Fibroblast of lung (primary cell): ENCODE measurements around the gene MGAT4A. TPM values are rescaled to one million over a fixed set of nuclear protein-coding genes. Genes with fewer than 3 reads are reported as not detected.

Source experiments
- DNase-seq, 2 donors: peaks; one replicate each; pipeline versions ENCODE4 v3.0.0 to v3.0.0-alpha.2; 2010; ENCODE audit warnings: low read depth in 2 of 2
- H2AFZ ChIP-seq: 2 replicates; pipeline ENCODE4 v1.5.1; 2012; ENCODE audit warnings: low read length, control low read depth, inconsistent platforms
- H3K27ac ChIP-seq: 2 replicates; pipeline ENCODE4 v1.5.1; 2011; ENCODE audit warnings: low read length, control low read depth; ENCODE audit not compliant: insufficient read depth
- H3K27me3 ChIP-seq: 2 replicates; pipeline ENCODE4 v1.5.1; 2011; ENCODE audit warnings: mild to moderate bottlenecking, low read length; ENCODE audit not compliant: control insufficient read depth, insufficient read depth
- H3K36me3 ChIP-seq: 2 replicates; pipeline ENCODE4 v1.5.1; 2011; ENCODE audit warnings: low read length; ENCODE audit not compliant: control insufficient read depth, insufficient read depth
- H3K4me1 ChIP-seq: 2 replicates; pipeline ENCODE4 v1.5.1; 2011; ENCODE audit warnings: low read length; ENCODE audit not compliant: control insufficient read depth, insufficient read depth; ENCODE audit errors: extremely low read depth
- H3K4me2 ChIP-seq: 2 replicates; pipeline ENCODE4 v1.5.1; 2011; ENCODE audit warnings: low read length, control low read depth; ENCODE audit not compliant: insufficient read depth; ENCODE audit errors: extremely low read depth
- H3K4me3 ChIP-seq, 4 experiments: fragments of 200-600 bp in 1 of 4; sonication (generic) in 1 of 4; replicated peaks in 1 of 4; 2 replicates each; pipeline ENCODE4 v1.5.1; 2011 to 2016; ENCODE audit warnings: low read length in 4 of 4, low read depth in 3 of 4, mild to moderate bottlenecking in 3 of 4, control low read depth in 2 of 4, inconsistent platforms in 1 of 4, mixed read lengths in 1 of 4; ENCODE audit not compliant: insufficient read depth in 1 of 4; ENCODE audit errors: control extremely low read depth in 1 of 4
- H3K79me2 ChIP-seq: 2 replicates; pipeline ENCODE4 v1.5.1; 2012; ENCODE audit warnings: mild to moderate bottlenecking, low read length, inconsistent platforms; ENCODE audit not compliant: control insufficient read depth, insufficient read depth
- H3K9ac ChIP-seq: 2 replicates; pipeline ENCODE4 v1.5.1; 2011; ENCODE audit warnings: mild to moderate bottlenecking, low read length, control low read depth; ENCODE audit not compliant: insufficient read depth
- H3K9me3 ChIP-seq: 2 replicates; pipeline ENCODE4 v1.5.1; 2012; ENCODE audit warnings: low read depth, low read length; ENCODE audit not compliant: control insufficient read depth, insufficient read depth
- H4K20me1 ChIP-seq: 2 replicates; pipeline ENCODE4 v1.5.1; 2011; ENCODE audit warnings: low read length; ENCODE audit not compliant: control insufficient read depth, insufficient read depth; ENCODE audit errors: extremely low read depth
- EZH2 ChIP-seq: IDR thresholded peaks from 2 replicates; pipeline ENCODE4 v1.5.1; 2012; ENCODE audit warnings: low read length, control low read depth, mild to moderate bottlenecking; ENCODE audit errors: missing control alignments
- polyA plus RNA-seq, 2 donors: library from polyadenylated mRNA; depleted of rRNA in 1 of 2; stranded (reverse) in 1 of 2; unstranded in 1 of 2; fragments of >200 nt; gene quantifications; 2 replicates each; pipeline ENCODE4 v1.2.1, GENCODE V29; 2011 to 2012; ENCODE audit warnings: missing spikeins in 1 of 2
- total RNA-seq: library from RNA; depleted of rRNA; stranded (reverse); fragments of >200 nt; gene quantifications from 2 replicates; pipeline ENCODE4 v1.2.1, GENCODE V29; 2014
- TF ChIP-seq, protein P1 (sequence below), 2 donors: IDR thresholded peaks in 1 of 2; conservative IDR thresholded peaks in 1 of 2; 1 replicate in 1 of 2; 2 replicates in 1 of 2; pipeline ENCODE4 v1.5.1; 2011 to 2012; ENCODE audit warnings: low read length in 2 of 2, control low read depth in 1 of 2, inconsistent platforms in 1 of 2, low read depth in 1 of 2, mild to moderate bottlenecking in 1 of 2

The MGAT4A gene
- total and polyA plus RNA-seq, 2 donors (not counting 1 experiment from before 2014, with no cell fraction given) = 0.10 to 0.17 TPM

DNA sequence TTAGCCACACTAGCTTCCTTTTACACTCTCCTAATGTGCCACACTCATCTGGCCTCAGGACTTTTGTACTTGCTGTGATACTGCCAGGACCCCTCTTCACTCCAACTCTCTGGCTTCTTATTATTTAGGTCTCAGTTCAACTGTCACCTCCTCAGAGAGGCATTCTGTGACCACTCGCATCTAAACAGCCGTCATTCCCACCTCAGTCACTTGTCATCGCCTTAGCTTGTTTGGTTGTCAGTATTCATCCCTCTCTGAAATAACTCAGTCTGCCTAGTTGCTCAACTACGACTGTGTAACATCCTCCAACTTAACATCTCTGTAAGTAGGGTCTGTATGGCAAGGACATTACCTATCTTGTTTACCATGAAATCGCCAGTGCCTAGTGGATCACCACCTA is 27.2 kb downstream of the MGAT4A start:
- H3K27me3 ChIP-seq = no peaks in the 10 kb centered on the region
- no peak for DNase-seq
- H3K4me3 ChIP-seq = no peak overlapping the region
- H3K9ac ChIP-seq = no peak overlapping the region
- no peaks in the 10 kb centered on the region for H3K9me3 ChIP-seq
- no peak overlapping the region for H3K27ac ChIP-seq
- no peak overlapping the region for H3K4me2 ChIP-seq
- H3K79me2 ChIP-seq = no peaks in the 10 kb centered on the region
- no peak overlapping the region for H2AFZ ChIP-seq
- H3K36me3 ChIP-seq = no peaks in the 10 kb centered on the region
- TF ChIP-seq, protein P1, sequence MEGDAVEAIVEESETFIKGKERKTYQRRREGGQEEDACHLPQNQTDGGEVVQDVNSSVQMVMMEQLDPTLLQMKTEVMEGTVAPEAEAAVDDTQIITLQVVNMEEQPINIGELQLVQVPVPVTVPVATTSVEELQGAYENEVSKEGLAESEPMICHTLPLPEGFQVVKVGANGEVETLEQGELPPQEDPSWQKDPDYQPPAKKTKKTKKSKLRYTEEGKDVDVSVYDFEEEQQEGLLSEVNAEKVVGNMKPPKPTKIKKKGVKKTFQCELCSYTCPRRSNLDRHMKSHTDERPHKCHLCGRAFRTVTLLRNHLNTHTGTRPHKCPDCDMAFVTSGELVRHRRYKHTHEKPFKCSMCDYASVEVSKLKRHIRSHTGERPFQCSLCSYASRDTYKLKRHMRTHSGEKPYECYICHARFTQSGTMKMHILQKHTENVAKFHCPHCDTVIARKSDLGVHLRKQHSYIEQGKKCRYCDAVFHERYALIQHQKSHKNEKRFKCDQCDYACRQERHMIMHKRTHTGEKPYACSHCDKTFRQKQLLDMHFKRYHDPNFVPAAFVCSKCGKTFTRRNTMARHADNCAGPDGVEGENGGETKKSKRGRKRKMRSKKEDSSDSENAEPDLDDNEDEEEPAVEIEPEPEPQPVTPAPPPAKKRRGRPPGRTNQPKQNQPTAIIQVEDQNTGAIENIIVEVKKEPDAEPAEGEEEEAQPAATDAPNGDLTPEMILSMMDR (conservative IDR thresholded peaks at IDR 0.05 in 1 of 2, IDR thresholded peaks at IDR 0.05 in 1 of 2; ENCODE audit: low read depth in 1 of 2, low read length in 2 of 2) = no peak
- TF ChIP-seq EZH2 = no peak
- no peaks in the 10 kb centered on the region for H3K4me1 ChIP-seq
- no peaks in the 10 kb centered on the region for H4K20me1 ChIP-seq

DNA sequence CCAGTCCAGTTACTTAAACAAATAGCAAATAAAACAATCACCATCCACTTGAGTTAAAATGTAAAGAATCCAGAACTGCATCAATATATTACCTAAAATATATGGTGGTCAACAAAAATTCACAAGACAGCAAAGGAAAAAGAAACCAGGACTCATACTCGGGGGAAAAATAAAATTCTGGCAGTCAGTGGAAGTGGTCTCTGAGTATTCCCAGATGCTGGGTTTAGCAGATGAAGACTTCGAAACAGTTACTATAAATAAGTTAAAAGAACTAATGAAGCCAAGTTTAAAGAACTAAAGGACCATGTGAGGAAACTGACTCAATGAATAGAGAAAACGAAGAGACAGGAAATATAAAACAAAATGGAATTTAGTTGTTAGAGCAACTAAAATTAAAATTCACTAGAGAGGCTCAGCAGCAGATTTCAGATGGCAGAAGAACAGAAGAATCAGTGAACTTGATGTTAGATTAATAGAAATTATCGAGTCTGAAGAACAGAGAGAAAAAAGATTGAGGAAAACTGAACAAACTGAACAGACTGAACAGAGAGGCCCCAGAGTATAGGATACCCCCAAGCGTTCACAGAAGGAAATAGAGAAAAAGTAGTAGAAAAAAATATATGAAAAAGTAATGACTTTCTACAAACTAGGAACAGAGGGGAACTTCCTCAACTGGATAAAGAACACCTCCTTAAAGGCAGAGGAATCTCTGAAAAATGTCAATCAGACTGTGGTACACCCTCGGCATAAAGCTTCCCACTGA is 27.9 kb downstream of the MGAT4A start:
- no peak overlapping the region for H3K27ac ChIP-seq
- H4K20me1 ChIP-seq = no peaks in the 10 kb centered on the region
- no peaks in the 10 kb centered on the region for H3K9me3 ChIP-seq
- no peaks in the 10 kb centered on the region for H3K4me1 ChIP-seq
- H3K79me2 ChIP-seq = no peaks in the 10 kb centered on the region
- H3K4me3 ChIP-seq = no peak overlapping the region
- no peak overlapping the region for H3K4me2 ChIP-seq
- H3K36me3 ChIP-seq = no peaks in the 10 kb centered on the region
- no peaks in the 10 kb centered on the region for H3K27me3 ChIP-seq
- no peak overlapping the region for H2AFZ ChIP-seq
- no peak for TF ChIP-seq EZH2
- TF ChIP-seq, protein P1 (conservative IDR thresholded peaks at IDR 0.05 in 1 of 2, IDR thresholded peaks at IDR 0.05 in 1 of 2; ENCODE audit: low read depth in 1 of 2, low read length in 2 of 2) = no peak
- no peak overlapping the region for H3K9ac ChIP-seq
- DNase-seq = peak in 1 of 2 donors; percentile 10

DNA sequence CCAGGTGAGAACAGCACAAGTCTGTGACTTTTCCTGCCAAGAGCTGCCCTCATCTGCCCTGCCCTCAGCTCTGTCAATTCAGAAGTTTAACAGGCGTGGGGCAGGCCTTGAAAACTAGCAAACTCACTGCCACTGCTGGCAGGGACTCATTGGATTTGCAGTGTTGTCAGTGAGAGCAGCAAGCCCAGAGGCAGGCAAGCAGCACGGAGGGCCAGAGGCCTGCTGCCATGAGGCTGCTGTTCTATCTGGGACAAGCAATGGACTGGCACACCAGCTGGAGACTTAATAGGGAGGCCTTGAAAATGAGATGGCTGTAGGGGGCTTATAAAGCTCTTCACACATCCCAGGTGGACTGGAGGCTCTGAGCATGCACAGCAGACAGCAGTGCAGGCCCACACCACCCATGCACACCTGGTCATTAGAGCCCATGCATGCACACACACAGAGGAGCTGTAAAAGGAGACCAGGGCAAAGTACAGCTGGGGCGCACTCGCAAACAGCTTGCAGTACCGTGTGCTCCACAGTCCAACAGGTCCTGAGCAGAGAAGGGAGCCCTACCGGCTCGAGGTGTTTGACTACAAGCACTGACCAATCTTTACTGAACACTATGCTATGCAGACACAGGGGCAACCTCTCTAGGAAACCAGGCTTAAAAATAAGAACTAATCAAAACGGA is 28.7 kb downstream of the MGAT4A start:
- Histone ChIP-seq H4K20me1 (no peaks in the 10 kb centered on the region), H3K27ac (no peak overlapping the region), H3K9ac (no peak overlapping the region), H3K79me2 (no peaks in the 10 kb centered on the region), H3K9me3 (no peaks in the 10 kb centered on the region), H2AFZ (peak overlapping the region; percentile 33), H3K27me3 (no peaks in the 10 kb centered on the region), H3K4me1 (no peaks in the 10 kb centered on the region), H3K4me2 (no peak overlapping the region), H3K36me3 (no peaks in the 10 kb centered on the region), H3K4me3 (no peak overlapping the region)
- no peak for DNase-seq
- TF ChIP-seq, protein P1 (conservative IDR thresholded peaks at IDR 0.05 in 1 of 2, IDR thresholded peaks at IDR 0.05 in 1 of 2; ENCODE audit: low read depth in 1 of 2, low read length in 2 of 2) = no peak
- no peak for TF ChIP-seq EZH2
